K562 (cell line): ENCODE measurements around the gene EIF1. TPM values are rescaled to one million over a fixed set of nuclear protein-coding genes. Genes with fewer than 3 reads are reported as not detected.

Experiments used
- CCAR2 ChIP-seq: fragments of 200-400 bp; formaldehyde crosslinking; IDR thresholded peaks from 2 replicates; pipeline ENCODE4 v1.6.1; 2017; ENCODE audit warnings: mild to moderate bottlenecking, low read depth, low read length
- CREM ChIP-seq: IDR thresholded peaks from 2 replicates; pipeline ENCODE4 v1.6.1; 2014; ENCODE audit warnings: antibody characterized with exemption, low read depth
- HDAC1 ChIP-seq, 2 experiments: fragments of 450-650 bp; IDR thresholded peaks; 2 replicates each; pipeline ENCODE4 v1.6.1; 2016 to 2017; ENCODE audit warnings: inconsistent platforms in 1 of 2, mild to moderate bottlenecking in 1 of 2, moderate library complexity in 1 of 2
- MBD2 ChIP-seq: sonication (generic); IDR thresholded peaks from 2 replicates; pipeline ENCODE4 v1.6.1; 2016; ENCODE audit warnings: low read depth, borderline replicate concordance
- NRF1 ChIP-seq, 2 experiments: fragments of 450-650 bp; IDR thresholded peaks in 1 of 2; conservative IDR thresholded peaks in 1 of 2; 2 replicates each; pipeline ENCODE4 v1.6.1; 2014; ENCODE audit warnings: mild to moderate bottlenecking in 2 of 2
- PHF8 ChIP-seq: fragments of 200-600 bp; sonication (generic); IDR thresholded peaks from 2 replicates; pipeline ENCODE4 v1.6.1; 2012; ENCODE audit warnings: mixed run types, mild to moderate bottlenecking, inconsistent platforms, low read length, moderate library complexity, borderline replicate concordance
- RFX7 ChIP-seq: fragments of 250-450 bp; sonication (Bioruptor Pico); IDR thresholded peaks from 2 replicates; pipeline ENCODE4 v1.5.1; 2021; ENCODE audit warnings: mild to moderate bottlenecking
- SP2 ChIP-seq: IDR thresholded peaks from 2 replicates; pipeline ENCODE4 v1.6.1; 2011; ENCODE audit warnings: mild to moderate bottlenecking, low read depth, low read length, moderate library complexity; ENCODE audit not compliant: poor library complexity, severe bottlenecking; ENCODE audit errors: extremely low read depth
- TBL1XR1 ChIP-seq, 2 experiments: IDR thresholded peaks; 2 replicates each; pipeline ENCODE4 v1.6.1; 2012; ENCODE audit warnings: improper control_type of control experiment in 2 of 2, low read length in 2 of 2, mild to moderate bottlenecking in 1 of 2
- XRCC4 ChIP-seq: IDR thresholded peaks from one replicate; pipeline ENCODE4 v1.6.1; 2011; ENCODE audit not compliant: insufficient read depth, insufficient read length; ENCODE audit errors: extremely low read depth
- ZBED1 ChIP-seq: IDR thresholded peaks from 2 replicates; pipeline ENCODE4 v1.6.1; 2014
- ZFP30 ChIP-seq: fragments of 250-450 bp; sonication (Bioruptor Pico); IDR thresholded peaks from 2 replicates; pipeline ENCODE4 v1.8.0; 2022; ENCODE audit warnings: moderate library complexity, mild to moderate bottlenecking, inconsistent platforms, borderline replicate concordance
- ZNF184 ChIP-seq: sonication (generic); formaldehyde crosslinking; IDR thresholded peaks from 2 replicates; pipeline ENCODE4 v1.5.0; 2020; ENCODE audit warnings: missing genetic modification reagents
- ZNF23 ChIP-seq: fragments of 250-450 bp; sonication (Bioruptor Pico); IDR thresholded peaks from 2 replicates; pipeline ENCODE4 v1.4.0; 2020; ENCODE audit warnings: mild to moderate bottlenecking
- ZNF324 ChIP-seq: fragments of 250-450 bp; sonication (Bioruptor Pico); IDR thresholded peaks from 2 replicates; pipeline ENCODE4 v1.4.0; 2020; ENCODE audit warnings: mild to moderate bottlenecking
- ZNF785 ChIP-seq: fragments of 250-450 bp; sonication (Bioruptor Pico); IDR thresholded peaks from 2 replicates; pipeline ENCODE4 v1.4.0; 2020; ENCODE audit warnings: mild to moderate bottlenecking
- polyA plus RNA-seq, 8 experiments: library from polyadenylated mRNA; depleted of rRNA in 4 of 8; stranded (reverse) in 5 of 8; unstranded in 3 of 8; fragments of >200 nt; fragmentation: Nextera tagmentation in 2 of 8; fragmentation: Illumina TruSeq in 1 of 8; extraction: Ambion mirVana in 2 of 8; extraction: Trizol in 1 of 8; gene quantifications; 2 replicates each; pipeline versions ENCODE4 v1.2.1 to v1.2.3, GENCODE V29; 2011 to 2014; ENCODE audit warnings: inconsistent platforms in 1 of 8, missing spikeins in 1 of 8
- total RNA-seq, 7 experiments: library from RNA; depleted of rRNA in 6 of 7; stranded (reverse); fragments of >200 nt in 6 of 7; fragmentation: Illumina TruSeq in 2 of 7; extraction: Trizol in 2 of 7; gene quantifications; 2 replicates each; pipeline versions ENCODE4 v1.2.1 to v1.2.3, GENCODE V29; 2011 to 2021; ENCODE audit warnings: low replicate concordance in 1 of 7
- TF ChIP-seq, protein P1 (sequence below), 2 experiments: fragments of 250-450 bp in 1 of 2; fragments of 450-650 bp in 1 of 2; sonication (Bioruptor Pico) in 1 of 2; IDR thresholded peaks; 2 replicates each; pipeline versions ENCODE4 v1.6.1 to v1.8.0; 2016 to 2021; ENCODE audit warnings: mild to moderate bottlenecking in 2 of 2, moderate library complexity in 2 of 2, missing compliant biosample characterization in 1 of 2, missing genetic modification characterization in 1 of 2
- TF ChIP-seq, protein P2 (sequence below): fragments of 250-450 bp; sonication (Bioruptor Pico); IDR thresholded peaks from 2 replicates; pipeline ENCODE4 v1.8.0; 2022; ENCODE audit warnings: inconsistent platforms
- TF ChIP-seq, protein P3 (sequence below): fragments of 450-650 bp; IDR thresholded peaks from 2 replicates; pipeline ENCODE4 v1.6.1; 2016; ENCODE audit warnings: mild to moderate bottlenecking
- TF ChIP-seq, protein P4 (sequence below): fragments of 200-800 bp; sonication (Bioruptor generic); IDR thresholded peaks from 2 replicates; pipeline ENCODE4 v1.6.1; 2017; ENCODE audit warnings: missing genetic modification characterization, missing compliant biosample characterization
- TF ChIP-seq, protein P5 (sequence below): sonication (generic); formaldehyde crosslinking; IDR thresholded peaks from 2 replicates; pipeline ENCODE4 v1.8.0; 2022; ENCODE audit warnings: mild to moderate bottlenecking, missing genetic modification reagents

The EIF1 gene
- total and polyA plus RNA-seq, 9 of the 15 experiments (the other 6 are each of a cell fraction or from before 2014, with no cell fraction given): 67.0 to 1,204 (median 320) TPM

DNA sequence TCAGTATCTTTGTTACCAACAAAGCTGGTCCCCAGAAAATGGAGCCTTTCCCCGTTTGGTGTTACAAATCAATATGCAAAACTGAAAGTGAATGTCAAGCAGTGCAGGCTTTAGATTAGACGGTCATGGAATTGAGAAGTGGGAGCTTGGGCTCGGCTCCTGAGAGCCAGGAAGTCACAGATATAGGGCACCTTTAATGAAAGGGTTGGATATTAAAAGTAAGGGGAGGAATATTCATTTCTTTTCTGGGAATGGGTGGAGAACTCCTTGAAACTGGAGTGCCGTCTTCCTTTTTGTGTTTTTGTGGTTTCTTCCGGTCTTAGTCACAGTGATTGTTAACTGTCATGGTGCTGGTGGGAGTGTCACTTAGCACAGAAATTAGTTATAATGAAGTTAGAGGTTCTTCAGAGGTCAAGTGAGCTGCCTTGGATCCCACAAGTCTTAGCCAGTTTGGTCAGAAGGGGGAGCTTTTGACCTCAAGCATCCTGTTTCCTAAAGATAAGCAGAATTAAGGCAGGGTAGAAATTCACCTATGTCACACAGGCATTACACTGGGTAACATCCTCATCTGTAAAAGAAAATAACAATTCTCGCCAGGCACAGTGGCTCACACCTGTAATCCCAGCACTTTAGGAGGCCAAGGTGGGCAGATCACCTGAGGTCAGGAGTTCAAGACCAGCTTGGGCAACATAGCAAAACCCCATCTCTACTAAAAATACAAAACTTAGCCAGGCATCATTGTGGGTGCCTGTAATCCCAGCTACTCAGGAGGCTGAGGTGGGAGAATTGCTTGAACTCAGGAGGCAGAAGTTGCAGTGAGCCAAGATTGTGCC lies 9.6 kb upstream of the EIF1 start (continued):
- TF ChIP-seq, protein P1, sequence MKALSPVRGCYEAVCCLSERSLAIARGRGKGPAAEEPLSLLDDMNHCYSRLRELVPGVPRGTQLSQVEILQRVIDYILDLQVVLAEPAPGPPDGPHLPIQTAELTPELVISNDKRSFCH (CRISPR knock-in tag; IDR thresholded peaks at IDR 0.05): no peak
- TF ChIP-seq, protein P1 (tag; IDR thresholded peaks at IDR 0.05): no peak
- TF ChIP-seq HDAC1 (IDR thresholded peaks at IDR 0.05) (peak in 1 of 2 experiments; percentile 81; a peak in 2 of 4 replicates), SP2 (no peak), CCAR2 (no peak), ZNF184 (CRISPR knock-in tag) (no peak), RFX7 (CRISPR knock-in tag) (no peak), NRF1 (conservative IDR thresholded peaks at IDR 0.05 in 1 of 2, IDR thresholded peaks at IDR 0.05 in 1 of 2) (peak; percentile 29 to 62; a peak in 3 of 4 replicates), CREM (peak; percentile 66), ZNF785 (no peak), PHF8 (no peak), ZBED1 (0 out of 2 replicates have a peak, but pooled peaks have one; percentile 65), MBD2 (peak; percentile 46; the same call in 1 of the 2 replicates), TBL1XR1 (IDR thresholded peaks at IDR 0.05; ENCODE audit: low read length in 2 of 2) (peak; percentile 81 to 83; a peak in 3 of 4 replicates), XRCC4 (no peak), ZNF324 (no peak), ZNF23 (CRISPR knock-in tag) (no peak), ZFP30 (no peak)
- TF ChIP-seq, protein P2, sequence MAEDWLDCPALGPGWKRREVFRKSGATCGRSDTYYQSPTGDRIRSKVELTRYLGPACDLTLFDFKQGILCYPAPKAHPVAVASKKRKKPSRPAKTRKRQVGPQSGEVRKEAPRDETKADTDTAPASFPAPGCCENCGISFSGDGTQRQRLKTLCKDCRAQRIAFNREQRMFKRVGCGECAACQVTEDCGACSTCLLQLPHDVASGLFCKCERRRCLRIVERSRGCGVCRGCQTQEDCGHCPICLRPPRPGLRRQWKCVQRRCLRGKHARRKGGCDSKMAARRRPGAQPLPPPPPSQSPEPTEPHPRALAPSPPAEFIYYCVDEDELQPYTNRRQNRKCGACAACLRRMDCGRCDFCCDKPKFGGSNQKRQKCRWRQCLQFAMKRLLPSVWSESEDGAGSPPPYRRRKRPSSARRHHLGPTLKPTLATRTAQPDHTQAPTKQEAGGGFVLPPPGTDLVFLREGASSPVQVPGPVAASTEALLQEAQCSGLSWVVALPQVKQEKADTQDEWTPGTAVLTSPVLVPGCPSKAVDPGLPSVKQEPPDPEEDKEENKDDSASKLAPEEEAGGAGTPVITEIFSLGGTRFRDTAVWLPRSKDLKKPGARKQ: no peak
- TF ChIP-seq, protein P3, sequence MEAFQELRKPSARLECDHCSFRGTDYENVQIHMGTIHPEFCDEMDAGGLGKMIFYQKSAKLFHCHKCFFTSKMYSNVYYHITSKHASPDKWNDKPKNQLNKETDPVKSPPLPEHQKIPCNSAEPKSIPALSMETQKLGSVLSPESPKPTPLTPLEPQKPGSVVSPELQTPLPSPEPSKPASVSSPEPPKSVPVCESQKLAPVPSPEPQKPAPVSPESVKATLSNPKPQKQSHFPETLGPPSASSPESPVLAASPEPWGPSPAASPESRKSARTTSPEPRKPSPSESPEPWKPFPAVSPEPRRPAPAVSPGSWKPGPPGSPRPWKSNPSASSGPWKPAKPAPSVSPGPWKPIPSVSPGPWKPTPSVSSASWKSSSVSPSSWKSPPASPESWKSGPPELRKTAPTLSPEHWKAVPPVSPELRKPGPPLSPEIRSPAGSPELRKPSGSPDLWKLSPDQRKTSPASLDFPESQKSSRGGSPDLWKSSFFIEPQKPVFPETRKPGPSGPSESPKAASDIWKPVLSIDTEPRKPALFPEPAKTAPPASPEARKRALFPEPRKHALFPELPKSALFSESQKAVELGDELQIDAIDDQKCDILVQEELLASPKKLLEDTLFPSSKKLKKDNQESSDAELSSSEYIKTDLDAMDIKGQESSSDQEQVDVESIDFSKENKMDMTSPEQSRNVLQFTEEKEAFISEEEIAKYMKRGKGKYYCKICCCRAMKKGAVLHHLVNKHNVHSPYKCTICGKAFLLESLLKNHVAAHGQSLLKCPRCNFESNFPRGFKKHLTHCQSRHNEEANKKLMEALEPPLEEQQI: no peak
- TF ChIP-seq, protein P4, sequence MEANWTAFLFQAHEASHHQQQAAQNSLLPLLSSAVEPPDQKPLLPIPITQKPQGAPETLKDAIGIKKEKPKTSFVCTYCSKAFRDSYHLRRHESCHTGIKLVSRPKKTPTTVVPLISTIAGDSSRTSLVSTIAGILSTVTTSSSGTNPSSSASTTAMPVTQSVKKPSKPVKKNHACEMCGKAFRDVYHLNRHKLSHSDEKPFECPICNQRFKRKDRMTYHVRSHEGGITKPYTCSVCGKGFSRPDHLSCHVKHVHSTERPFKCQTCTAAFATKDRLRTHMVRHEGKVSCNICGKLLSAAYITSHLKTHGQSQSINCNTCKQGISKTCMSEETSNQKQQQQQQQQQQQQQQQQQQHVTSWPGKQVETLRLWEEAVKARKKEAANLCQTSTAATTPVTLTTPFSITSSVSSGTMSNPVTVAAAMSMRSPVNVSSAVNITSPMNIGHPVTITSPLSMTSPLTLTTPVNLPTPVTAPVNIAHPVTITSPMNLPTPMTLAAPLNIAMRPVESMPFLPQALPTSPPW (CRISPR knock-in tag): peak; percentile 71
- TF ChIP-seq, protein P5, sequence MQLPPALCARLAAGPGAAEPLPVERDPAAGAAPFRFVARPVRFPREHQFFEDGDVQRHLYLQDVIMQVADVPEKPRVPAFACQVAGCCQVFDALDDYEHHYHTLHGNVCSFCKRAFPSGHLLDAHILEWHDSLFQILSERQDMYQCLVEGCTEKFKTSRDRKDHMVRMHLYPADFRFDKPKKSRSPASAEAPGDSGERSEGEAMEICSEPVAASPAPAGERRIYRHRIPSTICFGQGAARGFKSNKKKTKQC: no peak
